GM21619 (cell line): ENCODE results near the gene ACAT2.
"Not testable (repeated sequence)": the region's sequence is repeated elsewhere in the genome, so short reads cannot be mapped to it uniquely, and the experiment has no call there.

Experiments used
- ATAC-seq: cut with Tn5 transposase; IDR thresholded peaks from one replicate; pipeline ENCODE4 v1.9.1; 2021; ENCODE audit not compliant: unreplicated experiment

ACAT2 gene

DNA sequence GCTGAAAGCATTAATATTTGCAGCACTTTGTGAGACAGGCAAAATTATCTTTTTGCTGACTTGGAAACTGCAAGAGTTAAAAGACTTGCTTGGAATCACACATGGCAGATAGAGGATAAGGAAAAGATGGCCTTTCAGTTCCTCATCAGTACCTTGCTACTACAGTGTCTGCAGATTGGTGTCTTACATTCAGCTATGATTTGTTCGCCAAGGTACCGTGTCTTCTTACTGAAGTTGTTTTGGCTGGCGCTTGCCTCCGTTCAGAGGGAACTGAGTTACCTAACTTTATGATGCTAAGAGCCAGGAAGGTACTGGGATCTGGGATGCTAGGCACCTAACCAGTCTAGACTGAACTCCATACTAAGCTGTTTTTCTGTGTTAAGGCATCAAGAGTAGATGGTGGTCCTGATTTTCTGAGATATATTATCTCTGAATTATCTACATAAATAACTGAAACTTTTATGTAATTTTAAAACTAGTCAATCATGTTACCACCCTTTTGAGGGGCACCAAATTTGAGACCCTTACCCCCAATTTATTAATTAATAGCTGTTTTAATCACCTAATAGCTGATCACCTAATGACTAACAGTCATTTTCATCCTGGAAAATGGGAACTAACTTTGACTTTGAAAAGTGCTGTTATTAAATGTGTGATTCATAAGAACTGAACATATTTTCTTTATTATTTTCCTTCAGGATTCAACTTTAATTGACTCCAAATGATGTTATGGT is 32.1 kb upstream of the ACAT2 start:
- no peak for ATAC-seq

DNA sequence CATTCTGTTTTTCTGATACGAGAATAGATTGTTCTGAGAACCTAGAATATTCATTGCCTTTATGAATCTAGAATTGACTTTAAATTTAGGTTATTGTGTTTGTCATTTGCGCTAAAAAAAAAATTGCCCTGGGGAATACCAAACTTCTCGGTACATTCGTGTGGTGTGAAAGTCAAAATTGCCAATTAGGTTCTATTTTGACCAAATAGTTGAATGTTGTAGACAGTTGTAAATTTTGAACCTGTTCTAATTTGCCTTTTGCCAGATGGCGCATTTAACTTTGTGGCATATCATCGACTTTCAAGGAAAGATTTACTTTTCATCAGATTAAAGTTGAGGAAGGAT is 31.5 kb upstream of the ACAT2 start:
- ATAC-seq = no peak

DNA sequence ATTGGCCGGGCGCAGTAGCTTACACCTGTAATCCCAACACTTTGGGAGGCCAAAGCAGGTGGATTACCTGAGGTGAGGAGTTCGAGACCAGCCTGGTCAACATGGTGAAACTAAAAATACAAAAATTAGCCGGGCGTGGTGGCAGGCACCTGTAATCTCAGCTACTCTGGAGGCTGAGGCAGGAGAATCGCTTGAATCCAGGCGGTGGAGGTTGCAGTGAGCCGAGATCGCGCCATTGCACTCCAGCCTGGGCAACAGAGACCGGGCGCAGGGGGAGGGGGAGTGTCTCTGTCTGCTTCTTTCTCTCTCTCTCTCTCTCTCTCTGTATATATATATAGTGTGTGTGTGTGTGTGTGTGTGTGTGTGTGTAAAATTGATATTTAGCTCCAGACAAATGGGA is 29.3 kb upstream of the ACAT2 start:
- ATAC-seq = not testable (repeated sequence)

DNA sequence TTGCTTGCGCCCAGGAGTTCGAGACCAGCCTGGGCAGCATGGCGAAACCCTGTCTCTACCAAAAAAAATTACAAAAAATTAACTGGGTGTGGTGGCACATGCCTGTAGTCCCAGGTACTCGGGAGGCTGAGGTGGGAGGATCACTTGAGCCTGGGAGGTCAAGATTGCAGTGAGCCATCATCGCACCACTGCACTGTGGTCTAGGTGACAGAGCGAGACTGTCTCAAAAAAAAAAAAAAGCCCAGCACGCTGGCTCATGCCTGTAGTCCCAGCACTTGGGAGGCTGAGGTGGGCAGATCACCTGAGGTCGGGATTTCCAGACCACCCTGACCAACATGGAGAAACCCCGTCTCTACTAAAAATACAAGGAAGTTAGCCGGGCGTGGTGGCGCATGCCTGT is 28.4 kb upstream of the ACAT2 start:
- ATAC-seq = not testable (repeated sequence)

DNA sequence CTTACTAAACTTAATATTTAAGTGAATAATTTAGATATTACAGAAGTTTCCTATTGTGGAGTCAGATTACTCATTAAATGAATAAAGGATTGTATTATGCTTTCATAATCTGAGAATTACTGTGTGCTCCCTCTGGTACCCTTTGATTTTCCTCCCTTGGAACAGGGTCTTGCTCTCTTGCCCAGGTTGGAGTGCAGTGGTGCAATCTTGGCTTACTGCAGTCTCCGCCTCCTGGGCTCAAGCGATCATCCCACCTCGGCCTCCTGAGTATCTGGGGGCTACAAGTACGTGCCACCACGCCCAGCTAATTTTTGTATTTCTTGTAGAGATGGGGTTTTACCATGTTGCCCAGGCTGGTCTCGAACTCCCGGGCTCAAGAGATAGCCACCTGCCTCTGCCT is 24.9 kb upstream of the ACAT2 start:
- no peak for ATAC-seq

DNA sequence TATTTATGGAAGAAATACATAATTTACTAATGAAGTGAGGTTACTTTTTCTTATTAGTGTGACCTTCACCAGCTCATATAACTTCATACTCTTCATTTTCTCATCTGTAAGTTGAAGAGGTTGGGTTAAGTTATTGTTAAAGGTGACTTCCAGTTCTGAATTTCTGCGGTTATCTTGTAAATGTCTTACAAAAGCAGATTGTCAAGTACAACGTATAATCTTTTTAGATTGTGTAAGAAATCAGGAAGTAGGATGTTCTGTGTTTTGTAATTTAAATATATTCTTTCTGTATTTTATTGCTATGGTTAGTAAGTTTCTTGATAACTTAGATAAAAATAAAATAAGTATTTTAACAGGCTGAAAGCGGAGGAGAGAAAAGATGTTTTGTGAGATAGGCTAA is 22.5 kb upstream of the ACAT2 start:
- ATAC-seq = no peak

DNA sequence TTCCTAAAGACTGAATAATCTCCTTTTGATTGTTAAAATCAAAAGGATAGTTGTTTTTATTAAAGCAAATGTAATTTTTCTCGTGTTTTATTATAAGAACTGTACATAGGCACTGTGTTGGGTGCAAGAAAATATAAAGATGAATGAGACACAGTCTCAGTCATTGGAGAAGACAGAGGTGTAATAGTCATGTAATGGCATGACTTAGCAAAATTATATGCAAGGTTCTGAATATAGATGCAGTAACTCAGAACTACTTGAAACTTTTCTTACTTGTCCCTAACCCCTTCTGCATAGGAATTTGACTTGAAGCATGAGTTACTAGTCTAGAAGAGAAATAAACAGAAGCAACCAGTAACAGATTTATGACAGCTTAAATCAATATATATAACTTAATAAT is 19.7 kb upstream of the ACAT2 start:
- no peak for ATAC-seq

DNA sequence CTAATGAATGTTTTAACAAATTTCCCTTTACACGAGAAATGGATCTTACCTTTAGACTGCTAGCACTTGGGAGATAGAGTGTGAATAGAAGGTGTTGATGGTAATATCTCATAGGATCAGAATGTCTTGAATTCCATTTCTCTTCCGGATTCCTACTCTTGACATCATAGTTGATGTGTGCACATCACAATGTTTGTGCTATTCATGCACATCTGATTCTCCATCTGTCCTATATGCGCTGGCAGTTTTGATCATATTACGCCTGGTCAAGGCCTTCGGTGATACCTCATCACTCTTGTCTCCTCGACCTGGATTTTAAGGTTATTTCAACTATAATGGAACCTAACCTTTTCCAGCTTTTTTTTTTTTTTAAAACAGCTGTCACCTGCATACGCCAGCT is 16.8 kb upstream of the ACAT2 start:
- ATAC-seq = no peak

DNA sequence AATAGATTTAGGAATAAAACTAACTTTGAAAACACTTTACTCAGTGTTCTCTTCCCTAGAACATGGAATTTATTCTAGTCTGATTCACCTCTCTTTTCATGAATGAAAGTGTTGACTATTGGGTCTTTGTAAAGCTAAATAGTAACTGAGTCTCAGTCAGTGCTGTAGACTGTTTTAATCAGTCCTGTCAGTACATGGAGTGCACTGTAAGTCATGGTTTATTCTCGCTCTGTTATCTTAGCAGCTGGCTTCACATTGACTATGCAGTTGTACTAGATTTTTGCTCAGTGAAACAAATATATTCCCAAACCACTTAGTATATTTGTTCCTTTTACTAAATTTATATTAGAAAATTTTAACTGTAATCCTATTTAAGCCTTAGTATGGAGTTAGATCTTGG is 15.1 kb upstream of the ACAT2 start:
- ATAC-seq = no peak

DNA sequence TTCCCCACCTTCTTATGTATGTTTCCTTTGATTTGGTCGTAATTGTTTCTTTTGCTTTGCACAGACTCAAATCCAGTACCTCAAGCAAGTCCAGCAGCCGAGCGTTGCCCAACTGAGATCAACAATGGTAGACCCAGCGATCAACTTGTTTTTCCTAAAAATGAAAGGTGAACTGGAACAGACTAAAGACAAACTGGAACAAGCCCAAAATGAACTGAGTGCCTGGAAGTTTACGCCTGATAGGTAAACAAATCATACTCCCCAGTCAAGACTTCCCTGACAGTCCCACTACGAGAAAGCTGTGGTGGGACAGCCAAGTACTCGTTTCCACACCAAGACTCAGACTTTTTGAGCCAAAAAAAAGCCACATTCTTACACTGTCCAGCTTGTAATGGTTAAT is 13.7 kb upstream of the ACAT2 start:
- ATAC-seq = not testable (repeated sequence)

DNA sequence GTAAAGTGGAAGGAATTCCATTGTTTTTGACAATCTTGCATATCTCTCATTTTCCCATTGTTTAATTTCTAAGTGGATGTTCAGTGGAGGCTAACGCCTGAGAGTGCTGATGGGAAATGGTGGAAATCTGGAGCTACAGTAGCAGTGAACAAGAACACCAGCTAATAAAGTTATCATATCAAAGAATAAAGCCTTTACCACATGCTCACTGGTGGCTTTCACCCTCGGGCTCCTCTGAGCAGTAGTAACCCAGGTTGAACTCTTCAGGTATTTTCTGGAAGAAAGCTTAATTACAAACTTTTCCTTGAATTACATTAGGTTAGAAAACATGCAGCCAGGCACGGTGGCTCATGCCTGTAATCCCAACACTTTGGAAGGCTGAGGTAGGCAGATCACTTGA is 10.4 kb upstream of the ACAT2 start:
- no peak for ATAC-seq

DNA sequence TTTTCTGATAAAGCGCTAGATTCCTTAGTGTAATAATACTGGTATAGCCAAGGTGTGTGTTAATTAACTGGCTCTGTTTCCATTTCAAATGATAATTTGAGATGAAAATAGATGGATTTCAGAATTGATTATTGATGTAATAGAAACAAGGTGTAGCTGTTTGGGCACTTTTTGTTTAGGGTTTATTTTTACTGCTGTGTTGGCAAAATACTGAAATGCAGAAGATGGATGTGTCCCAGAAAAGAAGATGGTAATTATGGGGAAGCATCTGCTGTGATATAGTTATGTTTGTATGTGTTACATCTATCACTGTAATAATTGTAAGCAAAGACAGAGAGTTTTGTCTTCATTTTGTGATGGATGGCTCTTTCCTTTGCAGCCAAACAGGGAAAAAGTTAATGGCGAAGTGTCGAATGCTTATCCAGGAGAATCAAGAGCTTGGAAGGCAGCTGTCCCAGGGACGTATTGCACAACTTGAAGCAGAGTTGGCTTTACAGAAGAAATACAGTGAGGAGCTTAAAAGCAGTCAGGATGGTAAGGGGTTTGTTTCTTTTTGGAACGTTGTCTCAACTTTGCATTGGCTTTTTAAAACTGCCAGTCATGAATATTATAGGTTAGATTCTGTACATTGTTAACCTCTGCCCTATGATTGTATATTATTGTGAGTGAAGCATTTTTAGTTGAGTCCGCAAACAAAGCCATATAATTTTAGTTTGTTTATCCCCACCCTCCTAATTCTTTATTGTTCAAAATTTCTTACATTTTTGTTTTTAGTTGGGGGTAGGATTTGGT is 8.6 kb upstream of the ACAT2 start:
- no peak for ATAC-seq

DNA sequence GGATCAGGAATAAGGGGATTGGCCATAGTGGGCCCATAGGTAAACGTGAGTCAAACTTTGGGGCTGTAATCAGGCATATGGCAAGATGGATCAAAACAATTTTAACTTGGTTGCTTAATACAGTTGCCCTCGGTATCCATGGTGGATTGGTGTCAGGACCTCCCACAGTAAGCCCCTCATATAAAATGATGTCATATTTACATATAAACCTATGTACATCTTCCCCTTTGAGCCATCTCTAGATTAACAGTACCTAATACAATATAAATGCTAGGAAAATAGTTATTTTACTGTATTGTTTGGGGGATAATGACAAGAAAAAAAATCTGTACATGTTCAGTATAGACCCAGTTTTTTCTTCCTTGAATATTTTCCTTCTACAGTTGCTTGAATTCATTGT is 7.4 kb upstream of the ACAT2 start:
- no peak for ATAC-seq

DNA sequence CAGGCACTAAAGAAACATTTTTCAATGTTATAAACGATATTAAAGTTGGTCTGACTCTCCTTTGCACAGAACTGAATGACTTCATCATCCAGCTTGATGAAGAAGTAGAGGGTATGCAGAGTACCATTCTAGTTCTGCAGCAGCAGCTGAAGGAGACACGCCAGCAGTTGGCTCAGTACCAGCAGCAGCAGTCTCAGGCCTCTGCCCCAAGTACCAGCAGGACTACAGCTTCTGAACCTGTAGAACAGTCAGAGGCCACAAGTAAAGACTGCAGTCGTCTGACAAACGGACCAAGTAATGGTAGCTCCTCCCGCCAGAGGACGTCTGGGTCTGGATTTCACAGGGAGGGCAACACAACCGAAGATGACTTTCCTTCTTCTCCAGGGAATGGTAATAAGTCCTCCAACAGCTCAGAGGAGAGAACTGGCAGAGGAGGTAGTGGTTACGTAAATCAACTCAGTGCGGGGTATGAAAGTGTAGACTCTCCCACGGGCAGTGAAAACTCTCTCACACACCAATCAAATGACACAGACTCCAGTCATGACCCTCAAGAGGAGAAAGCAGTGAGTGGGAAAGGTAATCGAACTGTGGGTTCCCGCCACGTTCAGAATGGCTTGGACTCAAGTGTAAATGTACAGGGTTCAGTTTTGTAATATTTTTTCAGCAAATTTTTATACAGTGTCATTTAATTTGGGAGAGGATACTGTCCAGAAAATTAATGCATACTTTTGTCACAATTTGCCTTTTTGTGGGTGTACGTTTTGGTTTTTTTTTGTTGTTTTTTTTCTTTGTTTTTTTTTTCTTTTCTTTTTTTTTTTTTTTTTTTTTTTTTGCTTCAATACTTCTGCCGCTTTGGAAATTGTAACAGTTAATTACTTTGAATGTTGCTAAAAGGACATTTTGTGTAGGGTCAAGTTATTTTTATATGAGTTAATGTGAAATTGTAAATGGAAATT is 6.6 kb upstream of the ACAT2 start:
- no peak for ATAC-seq

DNA sequence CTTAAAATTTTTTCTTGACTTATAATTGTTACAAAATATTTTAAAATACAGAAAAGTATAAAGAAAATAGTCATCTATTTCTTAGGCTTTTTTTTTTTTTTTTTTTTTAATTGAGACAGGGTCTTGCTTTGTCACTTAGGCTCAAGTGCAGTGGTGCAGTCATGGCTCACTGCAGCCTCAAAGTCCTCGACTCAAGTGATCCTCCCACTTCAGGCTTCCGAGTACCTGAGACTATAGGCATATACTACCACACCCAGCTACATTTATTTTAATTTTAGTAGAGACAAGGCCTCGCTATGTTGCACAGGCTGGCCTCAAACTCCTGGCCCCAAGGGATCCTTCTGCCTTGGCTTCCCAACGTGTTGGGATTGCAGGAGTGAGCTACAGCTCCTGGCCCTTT is 5.3 kb upstream of the ACAT2 start:
- no peak for ATAC-seq

DNA sequence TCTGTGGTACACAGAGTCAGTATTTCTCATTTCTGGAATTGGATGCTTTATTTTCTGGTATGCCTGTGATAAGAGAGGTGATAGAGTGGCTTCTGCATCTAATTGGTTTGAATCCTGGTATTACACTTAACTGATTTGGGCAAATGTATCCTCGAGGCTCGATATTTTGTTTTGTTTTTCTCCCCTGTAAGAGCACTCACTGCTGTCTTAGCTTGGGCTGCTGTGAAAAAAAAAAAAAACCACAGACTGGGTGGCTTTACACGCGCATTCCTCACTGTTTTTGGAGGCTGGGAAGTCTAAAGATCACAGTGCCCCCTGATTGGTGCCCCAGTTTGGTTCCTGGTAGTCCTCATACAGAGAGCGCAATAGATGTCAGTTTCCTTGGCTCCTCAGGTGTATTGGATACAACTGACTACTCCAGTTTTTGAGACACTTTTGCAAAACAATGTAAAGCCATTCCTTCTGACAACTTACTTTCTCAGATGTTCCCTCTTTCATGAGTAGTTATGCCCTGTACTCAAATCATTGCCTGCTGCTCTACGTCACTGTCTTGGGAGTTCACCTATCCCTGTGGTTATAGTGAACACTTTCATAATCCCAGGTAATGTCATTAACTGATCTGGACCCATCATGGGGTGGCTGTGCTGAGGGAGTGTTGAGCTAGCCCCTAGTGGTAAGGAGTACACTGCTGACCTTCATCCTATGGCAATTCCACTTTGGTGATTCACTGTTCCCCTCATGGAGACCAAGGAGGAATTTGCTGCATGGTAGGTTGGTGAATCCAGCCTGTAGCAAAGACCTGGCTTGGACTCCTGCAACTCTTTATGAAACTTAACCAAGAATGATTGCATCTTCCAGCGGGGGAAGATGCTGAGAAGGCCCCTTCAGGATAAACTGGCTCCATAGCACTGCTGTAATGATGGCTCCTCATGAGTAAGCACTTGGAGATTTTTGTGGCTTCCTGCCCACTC is 3.5 kb upstream of the ACAT2 start:
- no peak for ATAC-seq

DNA sequence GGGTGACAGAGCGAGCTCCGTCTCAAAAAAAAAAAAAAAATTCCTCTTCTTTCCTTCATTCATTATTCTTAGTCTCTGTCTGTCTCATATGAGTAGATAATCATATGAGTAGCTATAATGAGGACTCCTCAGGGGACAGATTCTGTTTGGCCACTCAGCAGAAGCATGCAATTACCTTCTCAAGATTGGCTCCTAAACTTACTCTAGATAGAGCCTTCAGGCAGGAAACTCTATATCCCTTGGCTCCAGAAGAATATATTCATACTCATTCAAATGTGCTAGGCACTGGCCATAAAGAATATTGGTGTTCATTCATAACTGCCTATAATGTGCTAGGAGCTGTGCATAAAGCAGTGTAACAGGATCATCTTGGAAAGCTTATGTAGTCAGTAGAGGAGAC is 2.2 kb upstream of the ACAT2 start:
- no peak for ATAC-seq

DNA sequence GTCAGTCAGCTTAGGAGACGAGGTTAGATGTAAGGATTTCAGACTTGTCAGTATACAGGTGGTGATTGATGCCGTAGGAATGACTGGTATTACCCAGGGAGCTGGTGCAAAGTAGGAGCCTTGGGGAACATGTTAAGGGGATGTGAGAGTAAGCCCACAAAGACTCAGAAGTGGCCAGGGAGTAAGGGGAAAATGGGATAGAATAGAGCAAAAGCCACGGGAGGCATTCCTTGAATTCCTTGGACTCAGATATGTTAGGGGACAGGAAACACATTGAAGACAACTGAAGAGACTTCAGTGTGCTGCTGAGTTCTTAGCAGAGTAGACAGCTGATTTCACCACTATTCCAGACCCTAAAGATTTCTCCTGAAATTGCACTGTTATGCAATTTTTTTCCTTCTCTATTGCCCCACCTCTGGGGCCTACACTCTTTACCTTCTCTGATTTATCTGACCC is 1.2 kb upstream of the ACAT2 start:
- no peak for ATAC-seq

DNA sequence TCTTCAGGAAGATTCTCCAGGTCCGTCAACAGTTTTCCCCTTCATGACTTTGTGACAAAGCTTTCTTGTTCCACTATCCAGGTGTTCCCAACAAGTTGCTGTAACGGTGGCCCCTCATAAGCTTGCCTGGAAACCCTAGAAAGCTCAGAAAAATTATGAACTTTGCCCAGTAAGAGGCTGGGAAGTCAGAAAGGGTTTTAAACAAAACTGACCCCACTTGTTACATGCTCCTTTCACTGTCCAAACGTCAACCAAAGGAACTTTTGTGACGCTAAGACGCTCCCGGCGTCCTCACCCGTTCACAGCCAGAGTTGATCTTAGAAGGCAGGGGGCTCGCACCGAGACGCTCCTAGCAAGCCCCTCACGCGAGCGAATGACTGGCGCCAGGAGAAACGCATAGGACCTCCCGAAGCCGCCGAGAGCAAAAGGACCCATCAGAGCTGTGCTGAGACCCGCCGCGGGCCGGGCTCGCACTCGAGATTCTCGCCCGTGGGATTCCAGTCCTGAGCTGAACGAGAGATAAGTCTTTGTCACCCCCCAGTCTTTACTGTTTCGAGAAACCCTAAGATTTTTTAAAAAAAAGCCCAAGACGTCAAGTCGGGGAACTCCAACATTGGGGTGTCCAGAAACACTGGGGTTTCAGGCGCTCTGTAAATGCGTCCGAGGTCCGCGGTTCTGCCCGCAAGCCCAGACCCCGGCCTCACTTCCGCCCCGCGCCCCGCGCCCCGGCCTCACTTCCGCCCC is 544 bp upstream of the ACAT2 start:
- ATAC-seq = no peak
